Trophoblast cell (in vitro differentiated cells and primary cell): ENCODE results near the gene DTNA.

Experiments used
- DNase-seq, 2 donors: peaks; one replicate each; pipeline ENCODE4 v3.0.0-alpha.2; 2016
- H2AFZ ChIP-seq: 2 replicates; pipeline ENCODE4 v1.6.1; 2013; ENCODE audit warnings: low read length, moderate library complexity, mild to moderate bottlenecking; ENCODE audit not compliant: insufficient read depth, poor library complexity
- H2AK5ac ChIP-seq: 2 replicates; pipeline ENCODE4 v1.6.1; 2013; ENCODE audit warnings: mild to moderate bottlenecking, low read length
- H2BK120ac ChIP-seq: 2 replicates; pipeline ENCODE4 v1.6.1; 2013; ENCODE audit warnings: low read length, mild to moderate bottlenecking, moderate library complexity; ENCODE audit not compliant: insufficient read depth, poor library complexity
- H2BK12ac ChIP-seq: 2 replicates; pipeline ENCODE4 v1.6.1; 2013; ENCODE audit warnings: mild to moderate bottlenecking, low read length, moderate library complexity
- H2BK5ac ChIP-seq: 2 replicates; pipeline ENCODE4 v1.6.1; 2013; ENCODE audit warnings: low read length, low read depth, moderate library complexity, mild to moderate bottlenecking; ENCODE audit not compliant: poor library complexity
- H3K14ac ChIP-seq: 2 replicates; pipeline ENCODE4 v1.6.1; 2013; ENCODE audit warnings: mild to moderate bottlenecking, low read length
- H3K18ac ChIP-seq: 2 replicates; pipeline ENCODE4 v1.6.1; 2013; ENCODE audit warnings: mild to moderate bottlenecking, low read length
- H3K23ac ChIP-seq: 2 replicates; pipeline ENCODE4 v1.6.1; 2013; ENCODE audit warnings: low read length
- H3K27ac ChIP-seq: 2 replicates; pipeline ENCODE4 v1.5.1; 2013; ENCODE audit warnings: low read depth, mild to moderate bottlenecking, inconsistent platforms, low read length, moderate library complexity
- H3K27me3 ChIP-seq: 2 replicates; pipeline ENCODE4 v1.6.1; 2013; ENCODE audit warnings: inconsistent platforms, mild to moderate bottlenecking, low read length, moderate library complexity; ENCODE audit not compliant: insufficient read depth
- H3K36me3 ChIP-seq, 2 experiments: 1 replicate in 1 of 2; 2 replicates in 1 of 2; pipeline ENCODE4 v1.6.1; 2013; ENCODE audit warnings: low read length in 2 of 2, mild to moderate bottlenecking in 2 of 2, moderate library complexity in 1 of 2; ENCODE audit not compliant: insufficient read depth in 2 of 2, control insufficient read depth in 1 of 2
- H3K4ac ChIP-seq: 2 replicates; pipeline ENCODE4 v1.6.1; 2013; ENCODE audit warnings: low read depth, mild to moderate bottlenecking, low read length, moderate library complexity
- H3K4me1 ChIP-seq, 2 experiments: 1 replicate in 1 of 2; 2 replicates in 1 of 2; pipeline ENCODE4 v1.6.1; 2013; ENCODE audit warnings: low read length in 2 of 2, mild to moderate bottlenecking in 2 of 2, moderate library complexity in 1 of 2; ENCODE audit not compliant: insufficient read depth in 2 of 2, control insufficient read depth in 1 of 2
- H3K4me2 ChIP-seq: 2 replicates; pipeline ENCODE4 v1.6.1; 2013; ENCODE audit warnings: inconsistent platforms, mild to moderate bottlenecking, low read length, moderate library complexity
- H3K4me3 ChIP-seq: 2 replicates; pipeline ENCODE4 v1.5.1; 2013; ENCODE audit warnings: mild to moderate bottlenecking, low read depth, low read length, inconsistent platforms
- H3K79me1 ChIP-seq: one replicate; pipeline ENCODE4 v1.6.1; 2013; ENCODE audit warnings: low read length
- H3K79me2 ChIP-seq: 2 replicates; pipeline ENCODE4 v1.6.1; 2013; ENCODE audit warnings: low read length, mild to moderate bottlenecking; ENCODE audit not compliant: control insufficient read depth, insufficient read depth, poor library complexity
- H3K9ac ChIP-seq: 2 replicates; pipeline ENCODE4 v1.6.1; 2013; ENCODE audit warnings: mild to moderate bottlenecking, low read length
- H3K9me3 ChIP-seq: 2 replicates; pipeline ENCODE4 v1.6.1; 2013; ENCODE audit warnings: low read depth, mild to moderate bottlenecking, control low read depth, inconsistent platforms, low read length; ENCODE audit not compliant: insufficient read depth
- H4K12ac ChIP-seq: 2 replicates; pipeline ENCODE4 v1.6.1; 2013; ENCODE audit warnings: low read depth, mild to moderate bottlenecking, low read length, moderate library complexity
- H4K8ac ChIP-seq: 2 replicates; pipeline ENCODE4 v1.6.1; 2013; ENCODE audit warnings: low read depth, mild to moderate bottlenecking, low read length, moderate library complexity
- H4K91ac ChIP-seq: one replicate; pipeline ENCODE4 v1.6.1; 2013; ENCODE audit warnings: low read depth, mild to moderate bottlenecking, low read length, moderate library complexity
- WGBS: extraction: QIAGEN DNeasy Blood & Tissue Kit; methylation state at CpG from one replicate; pipeline ENCODE4 v1.1.7; 2013; ENCODE audit warnings: missing lambda C conversion rate; ENCODE audit not compliant: insufficient read length, insufficient coverage; ENCODE audit errors: extremely low coverage; 5-methylcytosine and 5-hydroxymethylcytosine counted together

The DTNA gene

GRCh38 chr18:34757666-34758065 is 47.6 kb downstream of the DTNA start:
- Histone ChIP-seq H2AK5ac (no peak overlapping the region), H4K12ac (no peak overlapping the region), H3K9ac (no peak overlapping the region), H3K4me1 (no peaks in the 10 kb centered on the region), H3K27ac (no peak overlapping the region), H2AFZ (no peak overlapping the region), H3K4me3 (no peak overlapping the region), H2BK12ac (no peak overlapping the region), H2BK120ac (no peak overlapping the region), H3K18ac (no peak overlapping the region), H3K27me3 (no peaks in the 10 kb centered on the region), H3K23ac (no peak overlapping the region), H3K4me2 (no peak overlapping the region), H3K79me1 (no peaks in the 10 kb centered on the region), H2BK5ac (no peak overlapping the region), H4K91ac (no peak overlapping the region), H3K79me2 (no peaks in the 10 kb centered on the region), H3K14ac (no peak overlapping the region), H3K36me3 (no peaks in the 10 kb centered on the region), H4K8ac (no peak overlapping the region), H3K4ac (no peak overlapping the region), H3K9me3 (no peaks in the 10 kb centered on the region)
- DNase-seq: no peak
- WGBS: no CpG with 5 or more reads among the region's 5 CpGs

GRCh38 chr18:34758378-34758948 is 48.4 kb downstream of the DTNA start:
- H3K14ac ChIP-seq: no peak overlapping the region
- H4K91ac ChIP-seq: no peak overlapping the region
- no peaks in the 10 kb centered on the region for H3K9me3 ChIP-seq
- H2AK5ac ChIP-seq: no peak overlapping the region
- H2BK12ac ChIP-seq: no peak overlapping the region
- no peak overlapping the region for H2BK5ac ChIP-seq
- no peak overlapping the region for H3K27ac ChIP-seq
- H3K36me3 ChIP-seq: no peaks in the 10 kb centered on the region
- no peak for DNase-seq
- H2BK120ac ChIP-seq: no peak overlapping the region
- H2AFZ ChIP-seq: no peak overlapping the region
- H4K8ac ChIP-seq: no peak overlapping the region
- no peak overlapping the region for H3K18ac ChIP-seq
- H4K12ac ChIP-seq: no peak overlapping the region
- no peaks in the 10 kb centered on the region for H3K4me1 ChIP-seq
- no peak overlapping the region for H3K4ac ChIP-seq
- H3K4me3 ChIP-seq: no peak overlapping the region
- H3K9ac ChIP-seq: no peak overlapping the region
- no peaks in the 10 kb centered on the region for H3K79me2 ChIP-seq
- no peak overlapping the region for H3K23ac ChIP-seq
- H3K4me2 ChIP-seq: no peak overlapping the region
- no peaks in the 10 kb centered on the region for H3K79me1 ChIP-seq
- H3K27me3 ChIP-seq: no peaks in the 10 kb centered on the region

- no CpG with 5 or more reads among the region's 4 CpGs for WGBS
- H3K4me2 ChIP-seq: no peak overlapping the region
- H3K27ac ChIP-seq: no peak overlapping the region
- no peak overlapping the region for H3K4me3 ChIP-seq
- H3K79me2 ChIP-seq: no peaks in the 10 kb centered on the region
- no peaks in the 10 kb centered on the region for H3K9me3 ChIP-seq
- H3K36me3 ChIP-seq: no peaks in the 10 kb centered on the region
- no peak overlapping the region for H4K12ac ChIP-seq
- no peak overlapping the region for H2AK5ac ChIP-seq
- no peak overlapping the region for H2BK120ac ChIP-seq
- H2AFZ ChIP-seq: no peak overlapping the region
- H2BK12ac ChIP-seq: no peak overlapping the region
- H3K4ac ChIP-seq: no peak overlapping the region
- H3K23ac ChIP-seq: no peak overlapping the region
- H4K91ac ChIP-seq: no peak overlapping the region
- no peak overlapping the region for H4K8ac ChIP-seq
- no peaks in the 10 kb centered on the region for H3K79me1 ChIP-seq
- H3K14ac ChIP-seq: no peak overlapping the region
- DNase-seq: no peak
- no peak overlapping the region for H3K9ac ChIP-seq
- no peak overlapping the region for H2BK5ac ChIP-seq
- no peak overlapping the region for H3K18ac ChIP-seq
- H3K27me3 ChIP-seq: no peaks in the 10 kb centered on the region
- H3K4me1 ChIP-seq: no peaks in the 10 kb centered on the region
These were observed 50.3 kb downstream of the DTNA start for GRCh38 chr18:34760444-34760843.

- Histone ChIP-seq H3K36me3 (no peaks in the 10 kb centered on the region), H3K27ac (no peak overlapping the region), H2AK5ac (no peak overlapping the region), H2AFZ (no peak overlapping the region), H3K23ac (no peak overlapping the region), H3K14ac (no peak overlapping the region), H4K8ac (no peak overlapping the region), H3K18ac (no peak overlapping the region), H4K91ac (no peak overlapping the region), H2BK5ac (no peak overlapping the region), H2BK120ac (no peak overlapping the region), H3K9me3 (no peaks in the 10 kb centered on the region), H3K79me2 (no peaks in the 10 kb centered on the region), H3K27me3 (no peaks in the 10 kb centered on the region), H2BK12ac (no peak overlapping the region), H3K4me2 (no peak overlapping the region), H3K4ac (no peak overlapping the region), H3K79me1 (no peaks in the 10 kb centered on the region), H3K4me1 (no peaks in the 10 kb centered on the region), H4K12ac (no peak overlapping the region), H3K4me3 (no peak overlapping the region), H3K9ac (no peak overlapping the region)
- DNase-seq: no peak
- WGBS: no CpG with 5 or more reads among the region's 4 CpGs
These were observed 54.4 kb downstream of the DTNA start for GRCh38 chr18:34764451-34764850.
